A549 (cell line): Measurements from ENCODE around the gene FXR2. TPM values are rescaled to one million over a fixed set of nuclear protein-coding genes. Genes with fewer than 3 reads are reported as not detected.
A peak's percentile ranks its signal among the peaks of the same experiment; 100 is the strongest.

Source experiments
- ATAC-seq, 2 experiments: fragments of 200-7000 bp in 1 of 2; fragments of >200 bp in 1 of 2; cut with Nextera tagmentation in 1 of 2; cut with Tn5 transposase in 1 of 2; 3 replicates each; pipeline versions ENCODE4 v1.8.0 to v1.9.1; 2018 to 2020; ENCODE audit warnings: mild to moderate bottlenecking in 1 of 2, moderate library complexity in 1 of 2
- CTCF ChIA-PET: fragments of 300-600 bp; sonication (Branson Sonifier 250); formaldehyde crosslinking; extraction: SDS; loops from one replicate; lab custom pipeline; 2021; ENCODE audit warnings: antibody characterized with exemption, inconsistent platforms; lab: Yijun Ruan, JAX
- POLR2A ChIA-PET: fragments of 350-600 bp; formaldehyde crosslinking; extraction: SDS; loops from one replicate; lab custom pipeline; 2021; ENCODE audit warnings: antibody characterized with exemption, inconsistent platforms; lab: Yijun Ruan, JAX
- DNase-seq, 2 experiments: peaks; one replicate each; pipeline versions ENCODE4 v3.0.0 to v3.0.0-alpha.2; 2011 to 2016; ENCODE audit warnings: low read depth in 1 of 2, low spot score in 1 of 2
- FAIRE-seq: peaks from 2 replicates; lab custom pipeline; 2011; peaks lifted over from hg19 to GRCh38; lab: Jason Lieb, UNC
- H3K27ac ChIP-seq, 2 experiments: fragments of >200 bp; sonication (Bioruptor Twin); formaldehyde crosslinking; 3 replicates each; pipeline ENCODE4 v1.5.1; 2016 to 2017
- H3K4me1 ChIP-seq: fragments of >200 bp; sonication (Bioruptor Twin); formaldehyde crosslinking; 3 replicates; pipeline ENCODE4 v1.6.1; 2016
- H3K4me2 ChIP-seq: fragments of >200 bp; sonication (Bioruptor Twin); formaldehyde crosslinking; 3 replicates; pipeline ENCODE4 v1.6.1; 2016
- H3K4me3 ChIP-seq: fragments of >200 bp; sonication (Bioruptor Twin); formaldehyde crosslinking; 3 replicates; pipeline ENCODE4 v1.5.1; 2016
- H3K9me3 ChIP-seq: fragments of >200 bp; sonication (Bioruptor Twin); formaldehyde crosslinking; 3 replicates; pipeline ENCODE4 v1.6.1; 2016
- BHLHE40 ChIP-seq: IDR thresholded peaks from 2 replicates; pipeline ENCODE4 v1.6.1; 2012; ENCODE audit warnings: low read depth, low read length, inconsistent platforms
- CEBPB ChIP-seq, 2 experiments: fragments of >200 bp in 1 of 2; sonication (Bioruptor Twin) in 1 of 2; formaldehyde crosslinking in 1 of 2; IDR thresholded peaks; 2 replicates each; pipeline ENCODE4 v1.6.1; 2012 to 2016
- E2F6 ChIP-seq: IDR thresholded peaks from 2 replicates; pipeline ENCODE4 v1.6.1; 2012; ENCODE audit warnings: low read depth, borderline replicate concordance
- EHF ChIP-seq: fragments of 250-450 bp; sonication (Bioruptor Pico); IDR thresholded peaks from 2 replicates; pipeline ENCODE4 v1.5.0; 2020; ENCODE audit warnings: mild to moderate bottlenecking
- EHMT2 ChIP-seq: fragments of 200-600 bp; sonication (generic); IDR thresholded peaks from 2 replicates; pipeline ENCODE4 v1.6.1; 2016; ENCODE audit warnings: antibody characterized with exemption, low read depth, mild to moderate bottlenecking, moderate library complexity
- FOSB ChIP-seq: fragments of 250-450 bp; sonication (Bioruptor Pico); IDR thresholded peaks from 2 replicates; pipeline ENCODE4 v1.5.0; 2020; ENCODE audit warnings: mild to moderate bottlenecking, moderate library complexity
- FOXS1 ChIP-seq: fragments of 250-450 bp; sonication (Bioruptor Pico); IDR thresholded peaks from 2 replicates; pipeline ENCODE4 v1.5.0; 2020; ENCODE audit warnings: mild to moderate bottlenecking, moderate library complexity
- HOXA7 ChIP-seq: fragments of 250-450 bp; sonication (Bioruptor Pico); IDR thresholded peaks from 2 replicates; pipeline ENCODE4 v1.5.0; 2020; ENCODE audit warnings: mild to moderate bottlenecking, moderate library complexity
- JUNB ChIP-seq: fragments of >200 bp; sonication (Bioruptor Twin); formaldehyde crosslinking; IDR thresholded peaks from 2 replicates; pipeline ENCODE4 v1.6.1; 2016
- KDM1A ChIP-seq: fragments of 200-600 bp; sonication (generic); IDR thresholded peaks from 2 replicates; pipeline ENCODE4 v1.6.1; 2016; ENCODE audit warnings: low read depth, mild to moderate bottlenecking
- KDM5A ChIP-seq: fragments of 200-600 bp; sonication (generic); IDR thresholded peaks from 2 replicates; pipeline ENCODE4 v1.6.1; 2016; ENCODE audit warnings: antibody characterized with exemption, mild to moderate bottlenecking
- MAX ChIP-seq: IDR thresholded peaks from 2 replicates; pipeline ENCODE4 v1.6.1; 2012
- MAZ ChIP-seq: fragments of 150-350 bp; IDR thresholded peaks from 2 replicates; pipeline ENCODE4 v1.6.1; 2014; ENCODE audit warnings: antibody characterized with exemption, low read depth, low read length, borderline replicate concordance
- MYC ChIP-seq: IDR thresholded peaks from 2 replicates; pipeline ENCODE4 v1.6.1; 2012; ENCODE audit warnings: mild to moderate bottlenecking, inconsistent platforms, low read length, improper control_type of control experiment, borderline replicate concordance
- NFE2L2 ChIP-seq: fragments of 150-350 bp; conservative IDR thresholded peaks from 2 replicates; pipeline ENCODE4 v1.6.1; 2014; ENCODE audit warnings: low read length
- NPAS2 ChIP-seq: fragments of 250-450 bp; sonication (Bioruptor Pico); IDR thresholded peaks from 2 replicates; pipeline ENCODE4 v1.8.0; 2022; ENCODE audit warnings: mild to moderate bottlenecking, moderate library complexity, borderline replicate concordance
- RARB ChIP-seq: fragments of 250-450 bp; sonication (Bioruptor Pico); IDR thresholded peaks from 2 replicates; pipeline ENCODE4 v1.8.0; 2021; ENCODE audit warnings: mild to moderate bottlenecking, moderate library complexity
- RNF2 ChIP-seq: fragments of 200-600 bp; sonication (generic); IDR thresholded peaks from 2 replicates; pipeline ENCODE4 v1.6.1; 2016; ENCODE audit warnings: low read depth, mild to moderate bottlenecking, antibody characterized with exemption, moderate library complexity, borderline replicate concordance
- SREBF2 ChIP-seq: fragments of 450-650 bp; IDR thresholded peaks from 2 replicates; pipeline ENCODE4 v1.6.1; 2014; ENCODE audit warnings: mild to moderate bottlenecking, moderate library complexity
- TFCP2L1 ChIP-seq: fragments of 250-450 bp; sonication (Bioruptor Pico); IDR thresholded peaks from 2 replicates; pipeline ENCODE4 v1.5.0; 2021; ENCODE audit warnings: mild to moderate bottlenecking
- TP53 ChIP-seq: fragments of 250-450 bp; sonication (Bioruptor Pico); IDR thresholded peaks from 2 replicates; pipeline ENCODE4 v1.5.0; 2021; ENCODE audit warnings: mild to moderate bottlenecking, moderate library complexity
- ZFP36 ChIP-seq: fragments of 450-650 bp; IDR thresholded peaks from 2 replicates; pipeline ENCODE4 v1.6.1; 2014; ENCODE audit warnings: borderline replicate concordance; ENCODE audit not compliant: partially characterized antibody
- ZNF302 ChIP-seq: fragments of 250-450 bp; sonication (Bioruptor Pico); IDR thresholded peaks from 2 replicates; pipeline ENCODE4 v1.9.0; 2021; ENCODE audit warnings: inconsistent platforms, mild to moderate bottlenecking, moderate library complexity
- WGBS: methylation state at CpG from one replicate; pipeline ENCODE4 v1.1.6; 2017; ENCODE audit errors: missing lambda C conversion rate; 5-methylcytosine and 5-hydroxymethylcytosine counted together
- polyA plus RNA-seq, 4 experiments: library from polyadenylated mRNA; depleted of rRNA in 3 of 4; stranded (reverse); fragments of >200 nt; fragmentation: RNase III in 1 of 4; extraction: RNeasy Plus Mini Kit Qiagen cat#74134 plus additional on column Dnase treatment in 1 of 4; gene quantifications; 2 replicates in 3 of 4; 3 replicates in 1 of 4; pipeline ENCODE4 v1.2.3, GENCODE V29; 2011 to 2017
- TF ChIP-seq, protein P1 (sequence below): fragments of >200 bp; sonication (Bioruptor Twin); formaldehyde crosslinking; IDR thresholded peaks from 2 replicates; pipeline ENCODE4 v1.6.1; 2016
- TF ChIP-seq, protein P2 (sequence below): fragments of 150-350 bp; IDR thresholded peaks from 2 replicates; pipeline ENCODE4 v1.6.1; 2014; ENCODE audit warnings: low read depth, mild to moderate bottlenecking, low read length
- TF ChIP-seq, protein P3 (sequence below): fragments of >200 bp; sonication (Bioruptor Twin); formaldehyde crosslinking; IDR thresholded peaks from 3 replicates; pipeline ENCODE4 v1.5.1; 2016
- TF ChIP-seq, protein P4 (sequence below): fragments of 450-650 bp; IDR thresholded peaks from 2 replicates; pipeline ENCODE4 v1.6.1; 2014; ENCODE audit warnings: antibody characterized with exemption

FXR2 gene
- polyA plus RNA-seq, 2 of the 4 experiments (the other 2 are of a cell fraction), result 40.7 to 45.2 TPM

GRCh38 chr17:7572588-7573323 is 41.9 kb downstream of the FXR2 start (continued):
- TF ChIP-seq CEBPB (IDR thresholded peaks at IDR 0.05), result 0 out of 4 replicates have a peak, but pooled peaks of 1 of the 2 experiments have one; percentile 8
- peak; percentile 98 for TF ChIP-seq TFCP2L1 (CRISPR knock-in tag)
- TF ChIP-seq NPAS2 (CRISPR knock-in tag), result no peak
- TF ChIP-seq EHMT2, result no peak
- no peak for TF ChIP-seq SREBF2
- TF ChIP-seq, protein P1, sequence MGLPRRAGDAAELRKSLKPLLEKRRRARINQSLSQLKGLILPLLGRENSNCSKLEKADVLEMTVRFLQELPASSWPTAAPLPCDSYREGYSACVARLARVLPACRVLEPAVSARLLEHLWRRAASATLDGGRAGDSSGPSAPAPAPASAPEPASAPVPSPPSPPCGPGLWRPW, result no peak
- TF ChIP-seq, protein P2, sequence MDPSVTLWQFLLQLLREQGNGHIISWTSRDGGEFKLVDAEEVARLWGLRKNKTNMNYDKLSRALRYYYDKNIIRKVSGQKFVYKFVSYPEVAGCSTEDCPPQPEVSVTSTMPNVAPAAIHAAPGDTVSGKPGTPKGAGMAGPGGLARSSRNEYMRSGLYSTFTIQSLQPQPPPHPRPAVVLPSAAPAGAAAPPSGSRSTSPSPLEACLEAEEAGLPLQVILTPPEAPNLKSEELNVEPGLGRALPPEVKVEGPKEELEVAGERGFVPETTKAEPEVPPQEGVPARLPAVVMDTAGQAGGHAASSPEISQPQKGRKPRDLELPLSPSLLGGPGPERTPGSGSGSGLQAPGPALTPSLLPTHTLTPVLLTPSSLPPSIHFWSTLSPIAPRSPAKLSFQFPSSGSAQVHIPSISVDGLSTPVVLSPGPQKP, result no peak
- TF ChIP-seq HOXA7 (CRISPR knock-in tag), result peak; percentile 97
- TF ChIP-seq NFE2L2, result no peak
- no peak for TF ChIP-seq JUNB
- TF ChIP-seq, protein P3, sequence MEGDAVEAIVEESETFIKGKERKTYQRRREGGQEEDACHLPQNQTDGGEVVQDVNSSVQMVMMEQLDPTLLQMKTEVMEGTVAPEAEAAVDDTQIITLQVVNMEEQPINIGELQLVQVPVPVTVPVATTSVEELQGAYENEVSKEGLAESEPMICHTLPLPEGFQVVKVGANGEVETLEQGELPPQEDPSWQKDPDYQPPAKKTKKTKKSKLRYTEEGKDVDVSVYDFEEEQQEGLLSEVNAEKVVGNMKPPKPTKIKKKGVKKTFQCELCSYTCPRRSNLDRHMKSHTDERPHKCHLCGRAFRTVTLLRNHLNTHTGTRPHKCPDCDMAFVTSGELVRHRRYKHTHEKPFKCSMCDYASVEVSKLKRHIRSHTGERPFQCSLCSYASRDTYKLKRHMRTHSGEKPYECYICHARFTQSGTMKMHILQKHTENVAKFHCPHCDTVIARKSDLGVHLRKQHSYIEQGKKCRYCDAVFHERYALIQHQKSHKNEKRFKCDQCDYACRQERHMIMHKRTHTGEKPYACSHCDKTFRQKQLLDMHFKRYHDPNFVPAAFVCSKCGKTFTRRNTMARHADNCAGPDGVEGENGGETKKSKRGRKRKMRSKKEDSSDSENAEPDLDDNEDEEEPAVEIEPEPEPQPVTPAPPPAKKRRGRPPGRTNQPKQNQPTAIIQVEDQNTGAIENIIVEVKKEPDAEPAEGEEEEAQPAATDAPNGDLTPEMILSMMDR, result no peak
- TF ChIP-seq RNF2, result no peak
- no peak for TF ChIP-seq KDM5A
- TF ChIP-seq E2F6, result no peak; the same call in 1 of the 2 replicates
- peak; percentile 96 for TF ChIP-seq FOSB
- TF ChIP-seq MYC, result no peak
- no peak for TF ChIP-seq ZFP36
- no peak; the same call in 1 of the 2 replicates for TF ChIP-seq EHF (CRISPR knock-in tag)
- TF ChIP-seq RARB (CRISPR knock-in tag), result peak; percentile 80
- TF ChIP-seq TP53, result peak; percentile 95
- TF ChIP-seq KDM1A, result no peak
- TF ChIP-seq, protein P4, sequence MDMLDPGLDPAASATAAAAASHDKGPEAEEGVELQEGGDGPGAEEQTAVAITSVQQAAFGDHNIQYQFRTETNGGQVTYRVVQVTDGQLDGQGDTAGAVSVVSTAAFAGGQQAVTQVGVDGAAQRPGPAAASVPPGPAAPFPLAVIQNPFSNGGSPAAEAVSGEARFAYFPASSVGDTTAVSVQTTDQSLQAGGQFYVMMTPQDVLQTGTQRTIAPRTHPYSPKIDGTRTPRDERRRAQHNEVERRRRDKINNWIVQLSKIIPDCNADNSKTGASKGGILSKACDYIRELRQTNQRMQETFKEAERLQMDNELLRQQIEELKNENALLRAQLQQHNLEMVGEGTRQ, result no peak
- no peak for TF ChIP-seq BHLHE40
- TF ChIP-seq FOXS1 (CRISPR knock-in tag), result no peak

DNA sequence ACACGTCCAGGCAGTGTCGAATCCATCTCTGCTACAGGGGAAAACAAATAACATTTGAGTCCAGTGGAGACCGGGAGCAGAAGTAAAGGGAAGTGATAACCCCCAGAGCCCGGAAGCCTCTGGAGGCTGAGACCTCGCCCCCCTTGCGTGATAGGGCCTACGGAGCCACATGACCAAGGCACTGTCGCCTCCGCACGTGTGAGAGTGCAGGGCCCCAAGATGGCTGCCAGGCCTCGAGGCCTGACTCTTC is 42.4 kb downstream of the FXR2 start:
- FAIRE-seq (peak; percentile 97), ATAC-seq (peak; percentile 88 to 90), DNase-seq (no peak)
- Histone ChIP-seq H3K9me3 (no peaks in the 10 kb centered on the region), H3K4me3 (peak overlapping the region; percentile 46), H3K4me1 (peaks cover 35% of the 10 kb centered on the region), H3K4me2 (peak overlapping the region; percentile 74), H3K27ac (peak overlapping the region; percentile 77 to 88)
- ChIA-PET POLR2A (interaction anchor here (0.6 to 5.0 kb wide), 4 partner anchors 11 to 366 kb away, joined by 3 to 34 read pairs (median 7); partner anchors contain the start of genes MPDU1 and TP53), CTCF (interaction anchor here (1.2 to 4.3 kb wide), 4 partner anchors 11 to 115 kb away, joined by 3 to 48 read pairs (median 5); partner anchors contain the start of genes SENP3 and TP53)
- TF ChIP-seq ZNF302 (CRISPR knock-in tag) (no peak), MYC (peak; percentile 100), E2F6 (peak; percentile 93; the same call in 1 of the 2 replicates), BHLHE40 (peak; percentile 99), MAZ (no peak), MAX (peak; percentile 100)
- TF ChIP-seq, protein P4, result peak; percentile 98
- 1% methylated on average over 11 of the region's 11 CpGs for WGBS
